Measurements from ENCODE around the gene APH1B.
"Not testable (repeated sequence)": the region's sequence is repeated elsewhere in the genome, so short reads cannot be mapped to it uniquely, and the experiment has no call there.

Gene APH1B

DNA sequence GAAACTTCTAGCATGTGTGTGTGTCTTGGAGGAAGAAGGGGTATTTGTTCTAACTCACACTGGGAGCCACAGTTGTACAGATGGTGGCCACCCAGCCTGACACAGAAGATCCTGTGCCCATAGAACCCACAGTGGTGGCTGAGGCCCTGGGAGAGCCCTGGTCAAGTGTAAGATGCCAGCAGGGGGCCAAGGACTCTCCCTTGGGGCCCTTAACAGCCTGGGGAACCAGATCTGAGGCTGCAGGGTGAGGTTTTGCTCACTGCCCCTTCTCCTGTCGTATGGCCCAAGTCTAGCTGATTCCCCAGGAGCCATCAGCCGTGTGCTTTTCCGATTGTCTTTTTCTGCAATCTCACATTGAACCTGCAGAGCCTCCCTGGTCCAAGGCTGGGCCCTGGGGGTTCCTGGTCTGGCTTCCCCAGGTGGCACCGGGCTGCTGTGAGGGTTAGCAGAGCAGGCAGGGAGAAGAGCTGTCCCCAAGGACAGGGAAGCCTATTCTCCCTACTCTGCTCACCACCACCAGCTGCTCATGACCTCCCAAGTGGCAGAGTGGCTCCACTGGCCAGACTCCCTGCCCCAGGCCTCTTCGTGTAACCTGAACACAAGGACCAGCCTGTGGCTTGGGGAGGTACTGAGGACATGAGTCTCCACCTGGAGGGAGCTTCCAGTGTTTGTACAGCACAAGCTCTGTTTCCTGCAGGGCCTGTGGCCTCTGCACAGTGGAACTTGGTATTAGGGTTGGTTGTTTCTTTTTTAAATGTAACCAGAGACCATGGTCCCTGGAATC lies 52.4 kb downstream of the APH1B start:
- no peak for DNase-seq (ENCODE audit: low spot score)
- FAIRE-seq, result peak; percentile 17

DNA sequence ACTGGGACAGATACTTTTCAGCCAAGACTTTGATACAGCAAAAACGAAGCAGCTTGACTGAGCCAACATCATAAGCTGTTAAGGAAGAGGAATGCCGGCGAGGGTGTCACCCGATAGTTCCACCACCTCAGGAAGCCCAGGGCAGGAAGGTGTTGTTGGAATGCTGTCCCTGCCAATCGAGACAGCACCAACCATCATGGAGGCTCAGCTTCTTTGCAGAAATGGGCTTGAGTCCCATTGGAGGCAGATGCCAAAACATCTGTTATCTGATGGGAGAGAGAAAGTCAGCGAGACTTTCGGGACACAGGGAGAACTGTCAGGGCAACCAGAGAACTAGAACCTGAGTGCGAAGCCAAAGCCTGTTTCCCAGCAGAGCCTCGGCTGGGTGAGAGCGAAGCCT lies 53.5 kb downstream of the APH1B start:
- DNase-seq (ENCODE audit: low spot score), result no peak
- FAIRE-seq, result no peak

DNA sequence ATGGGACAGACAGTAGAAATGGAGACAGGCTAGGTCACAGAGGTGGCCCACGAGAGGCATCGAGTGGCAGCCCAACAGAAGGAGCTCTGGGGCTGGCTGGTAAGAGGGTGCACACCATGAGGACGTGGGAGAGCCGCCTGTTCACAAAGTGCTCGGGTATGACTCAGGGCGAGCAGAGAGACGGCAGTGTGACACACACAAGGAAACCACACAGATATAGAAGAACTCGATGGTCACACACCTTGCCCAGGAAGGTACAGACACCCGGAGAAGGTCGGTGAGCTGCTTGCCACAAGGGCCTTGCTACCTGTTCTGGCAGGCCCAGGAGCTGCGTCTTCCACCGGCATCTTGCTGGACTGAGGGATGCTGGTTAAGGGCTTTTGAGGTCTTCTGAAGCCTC lies 54.1 kb downstream of the APH1B start:
- no peak for FAIRE-seq

DNA sequence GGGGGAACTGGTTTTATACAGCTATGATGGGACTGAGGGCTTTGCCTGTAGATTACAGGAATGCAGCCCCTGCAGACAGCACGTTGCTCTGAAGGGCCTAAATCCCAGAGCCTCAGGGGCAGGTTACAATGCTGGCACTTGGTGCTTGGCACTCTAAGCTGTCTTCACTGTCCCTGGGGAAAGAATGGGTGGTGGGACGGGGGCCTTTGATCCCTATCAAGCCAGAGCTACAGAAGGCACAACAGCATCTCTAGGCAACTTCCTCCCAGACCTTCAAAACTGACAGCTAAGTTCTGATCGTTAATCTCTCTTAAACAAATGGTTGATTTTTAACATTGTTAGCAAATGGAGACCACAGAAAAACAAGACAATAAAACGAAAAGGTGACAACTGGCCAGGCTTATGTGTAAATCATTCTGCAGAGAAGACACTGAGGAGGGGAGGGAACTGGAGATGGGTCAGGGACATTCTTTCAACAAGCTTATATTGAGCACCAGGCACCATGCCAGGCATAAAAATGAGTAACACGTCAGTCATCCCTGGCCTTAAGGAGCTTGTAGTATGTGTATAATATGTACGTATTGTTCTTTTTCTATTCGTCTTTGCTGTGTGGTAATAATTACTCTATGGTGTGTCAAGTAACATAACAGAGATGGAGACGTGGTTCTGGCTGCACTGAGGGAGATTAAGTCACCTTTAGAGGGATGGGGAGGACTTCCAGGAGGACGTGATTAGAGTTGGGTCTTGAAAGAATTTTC lies 55.1 kb downstream of the APH1B start:
- DNase-seq (ENCODE audit: low spot score) (peak; percentile 79), FAIRE-seq (peak; percentile 56)

More for the DNA sequence above, 54.1 kb downstream of the APH1B start:
- DNase-seq (ENCODE audit: low spot score), result peak; percentile 49

DNA sequence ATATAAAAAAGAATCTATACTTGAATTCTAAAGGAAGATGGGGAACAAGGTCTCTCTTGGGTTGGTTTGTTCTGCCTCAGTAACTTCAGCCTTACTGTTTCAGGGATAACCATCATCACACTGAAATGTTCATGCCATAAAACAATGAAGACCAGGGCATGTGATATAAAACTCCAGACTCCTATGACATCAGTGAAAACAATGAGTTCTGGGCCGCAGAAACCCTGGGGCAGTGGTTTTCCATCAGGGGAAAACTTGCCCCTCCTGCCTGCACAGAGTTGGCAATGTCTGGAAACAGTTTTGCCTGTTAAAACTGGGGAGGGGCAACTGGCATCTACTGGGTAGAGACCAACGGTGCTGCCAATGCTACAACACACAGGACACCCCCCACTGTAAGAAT lies 57.4 kb downstream of the APH1B start:
- no peak for DNase-seq (ENCODE audit: low spot score)
- FAIRE-seq, result no peak

DNA sequence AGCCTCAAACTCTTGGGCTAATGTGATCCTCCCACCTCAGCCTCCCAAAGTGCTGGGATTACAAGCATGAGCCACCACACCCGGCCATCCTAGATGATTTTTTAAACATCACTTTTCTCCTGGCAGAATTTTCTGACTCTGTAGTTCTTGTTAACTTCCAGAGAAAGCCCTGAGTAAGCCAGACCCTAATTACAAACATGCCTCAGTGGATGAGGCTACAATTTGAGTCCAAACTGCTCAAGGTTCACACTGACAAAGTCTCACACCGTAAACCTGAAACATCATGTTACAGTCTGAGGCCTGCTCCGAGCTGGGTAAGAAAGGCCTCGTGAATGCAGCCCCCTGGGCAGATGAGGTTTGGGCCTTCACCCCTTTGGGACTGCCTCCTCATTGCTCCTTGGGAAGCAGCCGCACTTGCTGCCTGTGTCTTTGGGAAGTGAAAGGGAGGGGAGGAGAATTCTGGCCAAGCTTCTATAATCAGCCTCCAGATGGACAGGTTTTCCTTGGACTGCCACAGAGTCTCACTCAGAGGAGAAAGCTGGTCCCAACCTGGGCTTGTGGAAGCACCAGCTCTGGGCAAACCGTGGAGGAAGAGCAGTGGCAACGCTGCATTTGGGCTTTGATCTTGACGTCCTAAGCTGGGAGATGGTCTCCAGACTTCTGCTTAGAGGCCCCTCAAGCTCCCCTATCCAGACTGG lies 58.3 kb downstream of the APH1B start:
- no peak for DNase-seq (ENCODE audit: low spot score)
- FAIRE-seq, result no peak

DNA sequence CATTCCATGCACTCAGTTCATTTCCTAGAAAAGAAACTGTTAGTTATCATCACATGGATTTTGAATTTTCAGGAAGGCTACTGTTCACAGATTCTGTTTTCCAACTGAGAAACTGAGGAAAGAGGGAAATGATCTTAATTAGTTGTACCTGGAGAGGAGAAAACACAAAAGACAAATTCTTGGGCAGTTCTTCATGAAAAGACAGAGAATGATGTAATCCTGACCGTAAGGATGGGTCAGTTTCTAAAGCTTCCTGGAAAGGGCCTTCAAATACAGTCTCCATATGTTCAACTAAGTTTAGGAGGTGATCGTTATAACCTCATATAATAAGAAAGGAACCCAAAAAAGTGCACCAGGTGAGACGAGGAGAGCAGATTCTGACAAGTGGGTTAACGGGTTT lies 59.6 kb downstream of the APH1B start:
- DNase-seq (ENCODE audit: low spot score), result no peak
- no peak for FAIRE-seq

DNA sequence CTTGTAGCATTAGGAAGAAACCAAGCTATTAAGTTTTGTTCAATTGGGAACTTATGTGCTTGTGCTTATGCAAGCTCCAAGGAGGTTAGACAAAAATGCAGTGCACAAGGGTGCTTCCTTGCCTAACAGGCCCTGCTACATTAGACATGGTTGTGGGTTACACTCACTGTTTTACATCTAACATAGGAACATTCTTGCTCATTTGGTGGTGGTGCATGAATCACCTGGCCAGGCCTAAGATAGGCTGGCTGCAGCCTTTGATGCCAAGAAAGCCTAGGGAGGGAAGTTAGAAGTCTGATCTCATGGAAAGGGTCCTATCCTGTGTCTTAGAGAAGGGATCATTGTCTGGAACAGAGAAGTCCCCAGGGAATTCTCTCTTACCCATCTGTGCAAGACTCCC lies 60.8 kb downstream of the APH1B start:
- no peak for FAIRE-seq
- no peak for DNase-seq (ENCODE audit: low spot score)

DNA sequence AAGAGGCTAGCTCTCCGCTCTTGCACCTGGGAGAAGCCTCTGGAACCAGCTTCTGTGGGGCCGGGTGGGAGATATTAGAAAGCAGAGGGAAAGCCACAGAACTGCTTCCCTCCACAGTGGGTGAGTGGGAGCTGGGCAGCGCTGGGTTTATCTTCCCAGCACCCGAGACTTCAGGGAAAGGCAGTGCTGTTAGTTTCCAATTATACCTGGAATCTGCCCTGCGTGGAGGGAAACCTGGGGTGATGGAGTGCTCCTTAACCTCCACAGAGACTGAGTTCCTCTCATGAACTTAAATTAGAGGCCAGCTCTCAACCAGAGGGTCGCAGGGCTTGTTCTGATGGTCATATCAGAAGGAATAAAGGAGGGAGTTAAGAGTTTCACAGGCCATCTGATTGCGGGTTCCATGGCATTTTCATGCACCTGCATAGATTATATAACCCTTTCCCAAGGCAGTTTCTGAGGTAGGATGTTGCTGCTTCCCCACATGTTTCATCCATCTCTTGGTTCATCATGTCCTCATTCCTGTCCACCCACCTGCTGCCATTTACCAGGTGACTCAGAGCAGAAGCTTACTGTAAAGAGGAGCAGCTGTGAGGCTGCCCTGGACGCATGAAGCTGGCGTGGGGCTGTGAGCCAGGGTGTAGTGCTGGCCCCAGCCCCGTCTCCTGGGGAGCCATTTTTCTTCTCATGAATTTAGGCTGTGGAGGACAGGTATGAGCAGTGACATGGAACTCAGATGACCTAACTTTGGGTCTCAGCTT lies 61.8 kb downstream of the APH1B start:
- FAIRE-seq, result no peak
- DNase-seq (ENCODE audit: low spot score), result no peak

DNA sequence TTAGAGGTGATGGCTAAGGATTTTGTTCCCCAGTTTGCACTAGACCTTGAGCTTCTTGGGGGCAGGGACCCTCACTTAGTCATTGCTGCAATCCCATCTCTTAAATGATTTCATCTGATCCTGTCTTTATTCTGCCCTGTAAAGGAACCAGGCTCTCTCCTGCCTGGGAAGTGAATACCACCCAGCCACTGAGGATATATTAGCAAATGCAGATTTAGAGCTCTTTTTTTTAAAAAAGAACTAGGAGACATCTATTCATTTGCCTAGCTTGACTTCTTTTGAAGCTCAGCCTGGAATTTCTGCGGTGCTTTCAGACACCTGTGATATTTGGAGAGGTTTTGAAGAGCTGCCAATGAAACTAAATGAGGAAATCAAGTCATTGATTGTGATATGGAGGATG lies 62.4 kb downstream of the APH1B start:
- FAIRE-seq (no peak), DNase-seq (ENCODE audit: low spot score) (no peak)

DNA sequence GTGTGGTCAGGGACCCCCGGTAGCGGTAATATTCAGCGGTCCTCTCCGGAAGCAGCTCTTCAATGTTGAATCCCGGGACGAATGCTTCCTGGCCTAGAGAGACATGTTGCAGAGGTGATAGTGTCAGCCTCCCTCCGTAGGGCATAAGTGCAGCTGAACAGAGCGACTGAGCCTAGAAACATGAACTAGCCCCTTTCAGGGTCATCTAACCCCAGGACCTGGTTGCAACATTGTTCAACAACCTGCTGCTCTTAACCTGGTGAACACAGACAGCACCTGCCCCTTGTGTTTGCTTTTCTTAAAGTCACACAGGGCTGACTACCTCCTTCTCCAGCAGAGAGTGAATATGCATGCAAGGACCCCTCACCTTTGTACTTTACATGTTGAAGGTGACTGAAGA lies 62.9 kb downstream of the APH1B start:
- FAIRE-seq, result no peak

DNA sequence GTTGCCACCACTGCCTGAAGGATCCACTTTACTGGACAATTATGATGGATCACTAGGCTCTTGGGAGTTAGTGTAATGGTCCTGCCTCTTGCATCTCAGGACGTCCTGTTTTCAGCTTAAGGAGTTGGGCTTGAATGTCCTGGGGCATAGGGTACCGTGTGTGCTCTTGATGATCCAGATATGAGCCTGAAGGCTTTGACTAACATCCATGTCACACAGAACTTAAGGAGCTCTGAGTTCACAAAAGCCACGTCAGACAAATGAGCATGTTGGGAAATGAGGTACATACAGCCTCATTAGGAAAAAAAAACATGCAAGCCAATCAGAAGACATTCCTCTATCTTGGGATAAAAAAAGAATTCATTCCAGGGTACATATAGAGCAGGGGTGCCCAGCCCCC lies 63.5 kb downstream of the APH1B start:
- no peak for DNase-seq (ENCODE audit: low spot score)

More for the DNA sequence above, 62.9 kb downstream of the APH1B start:
- DNase-seq (ENCODE audit: low spot score), result no peak

DNA sequence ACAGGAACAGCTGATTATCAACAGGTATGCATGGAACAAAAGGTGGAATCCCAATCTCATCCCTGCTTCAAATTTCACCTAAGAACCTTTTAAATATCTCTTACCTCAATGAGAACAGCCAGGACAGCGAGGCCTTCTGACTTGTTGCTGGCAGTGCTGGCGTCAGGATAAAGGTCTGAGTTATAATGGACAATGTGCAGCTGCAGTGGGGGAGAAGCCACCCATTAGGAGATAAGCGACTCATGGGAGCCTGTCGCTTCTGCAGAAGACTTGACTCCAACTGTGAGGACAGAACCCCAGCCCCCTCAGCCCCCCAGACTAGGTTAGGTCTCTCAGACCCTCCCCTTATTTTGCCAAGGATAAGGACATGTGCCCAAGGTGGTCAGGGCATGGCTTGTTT lies 64.5 kb downstream of the APH1B start:
- DNase-seq (ENCODE audit: low spot score) (no peak), FAIRE-seq (no peak)

More for the DNA sequence above, 63.5 kb downstream of the APH1B start:
- no peak for FAIRE-seq

DNA sequence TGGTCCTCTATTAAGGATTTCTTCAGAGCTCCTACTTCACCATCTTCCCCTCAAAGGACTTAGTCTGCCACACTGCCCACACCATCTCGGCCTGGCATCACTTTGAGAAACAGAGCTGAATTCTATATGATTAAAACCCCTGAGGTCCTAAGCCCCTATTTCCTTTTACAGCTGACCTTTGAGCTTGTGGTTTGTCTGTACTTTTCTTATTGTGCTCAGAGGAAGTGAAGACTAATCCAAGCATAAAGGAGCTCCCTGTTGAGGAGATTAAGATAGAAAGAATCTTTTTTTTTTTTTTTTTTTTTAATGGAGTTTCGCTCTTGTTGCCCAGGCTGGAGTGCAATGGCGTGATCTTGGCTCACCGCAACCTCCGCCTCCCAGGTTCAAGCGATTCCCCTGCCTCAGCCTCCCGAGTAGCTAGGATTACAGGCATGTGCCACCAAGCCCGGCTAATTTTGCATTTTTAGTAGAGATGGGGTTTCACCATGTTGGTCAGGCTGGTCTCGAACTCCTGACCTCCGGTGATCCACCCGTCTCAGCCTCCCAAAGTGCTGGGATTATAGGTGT lies 65.7 kb downstream of the APH1B start:
- DNase-seq (ENCODE audit: low spot score); FAIRE-seq: not testable (repeated sequence)

DNA sequence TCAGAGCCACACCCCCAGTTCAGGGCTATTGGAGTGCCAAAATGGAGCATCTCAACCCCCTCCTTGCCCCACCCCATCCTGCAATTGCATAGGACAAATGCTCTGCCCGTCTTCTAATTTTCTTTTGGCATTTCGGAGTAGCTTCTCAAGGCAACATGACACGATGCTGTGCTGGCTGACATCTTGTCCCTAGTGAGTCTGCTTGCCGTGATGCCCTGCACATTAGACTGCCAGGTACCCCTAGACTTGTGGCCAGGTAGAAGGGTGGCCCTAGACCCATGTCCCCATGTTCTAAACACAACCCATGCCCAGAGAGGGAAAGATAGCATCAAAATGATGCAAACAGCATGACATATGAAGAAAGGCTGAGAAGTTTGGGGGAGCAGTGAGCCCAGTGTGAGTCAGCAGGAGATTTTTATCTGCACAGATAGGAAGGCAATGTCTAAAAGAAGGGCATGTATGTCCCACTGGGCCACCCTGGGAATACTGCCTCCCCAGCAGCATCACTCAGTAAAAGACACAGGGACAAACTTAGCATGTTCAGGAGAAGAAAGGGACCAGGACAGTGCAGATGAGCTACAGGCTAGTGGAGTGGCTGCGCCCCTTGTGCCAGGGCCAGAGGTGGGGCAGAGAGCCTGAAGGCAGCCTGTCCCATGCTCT lies 67.5 kb downstream of the APH1B start:
- DNase-seq (ENCODE audit: low spot score) (no peak), FAIRE-seq (no peak)

DNA sequence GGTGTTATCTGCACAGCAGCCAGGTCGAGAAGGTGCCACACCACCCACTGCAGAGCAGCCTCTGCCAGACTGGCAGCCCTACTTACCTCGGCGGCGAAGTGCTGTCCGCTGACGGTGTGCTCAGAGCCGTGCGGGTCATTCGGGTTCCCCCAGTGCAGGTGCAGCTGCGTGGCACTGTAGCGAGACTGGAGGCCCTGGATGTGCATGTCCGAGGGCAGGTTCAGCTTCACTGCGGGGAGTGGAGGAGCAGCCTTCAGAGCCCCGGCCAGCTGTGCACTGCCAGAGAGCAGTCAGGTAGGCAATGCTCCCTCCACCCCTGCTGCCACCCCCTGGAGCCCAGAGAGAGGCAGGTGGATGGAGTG lies 68.0 kb downstream of the APH1B start:
- no peak for FAIRE-seq
- DNase-seq (ENCODE audit: low spot score), result no peak

DNA sequence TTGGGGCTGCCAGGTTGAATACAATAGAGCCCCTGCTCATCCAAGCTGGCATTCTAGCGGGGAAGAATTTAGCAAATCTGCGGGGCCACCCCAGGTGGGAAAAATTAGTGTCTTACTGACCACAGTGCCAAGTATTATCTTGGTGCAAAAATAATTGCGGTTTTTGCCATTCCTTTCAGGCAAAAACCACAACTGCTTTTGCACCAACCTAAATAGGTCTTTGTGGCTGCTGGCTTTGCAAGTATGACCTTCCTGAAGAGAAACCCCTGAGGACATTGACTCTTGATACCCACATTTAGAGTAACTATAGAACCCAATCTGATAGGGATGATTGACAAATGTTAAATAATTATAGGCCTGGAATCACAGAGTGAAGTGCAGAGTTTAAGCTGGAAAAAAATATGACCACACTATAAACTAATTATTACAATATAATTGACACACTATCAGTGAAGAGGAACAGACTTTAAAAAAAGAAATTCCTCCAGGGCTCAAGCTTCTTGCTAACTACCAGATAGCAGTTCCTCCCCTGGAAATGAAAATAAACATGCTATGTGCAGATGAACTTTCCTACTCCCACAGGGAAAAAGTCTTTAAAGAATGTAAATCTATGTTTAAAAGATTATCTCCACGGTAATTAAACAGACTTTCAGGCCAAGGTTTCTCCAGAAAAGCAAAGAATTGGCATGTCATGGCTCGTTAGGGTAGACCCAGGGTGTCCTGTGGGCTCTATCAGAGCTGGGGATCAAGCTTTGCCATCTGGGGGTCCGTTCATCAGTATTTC lies 69.9 kb downstream of the APH1B start:
- no peak for FAIRE-seq
- DNase-seq (ENCODE audit: low spot score), result no peak

DNA sequence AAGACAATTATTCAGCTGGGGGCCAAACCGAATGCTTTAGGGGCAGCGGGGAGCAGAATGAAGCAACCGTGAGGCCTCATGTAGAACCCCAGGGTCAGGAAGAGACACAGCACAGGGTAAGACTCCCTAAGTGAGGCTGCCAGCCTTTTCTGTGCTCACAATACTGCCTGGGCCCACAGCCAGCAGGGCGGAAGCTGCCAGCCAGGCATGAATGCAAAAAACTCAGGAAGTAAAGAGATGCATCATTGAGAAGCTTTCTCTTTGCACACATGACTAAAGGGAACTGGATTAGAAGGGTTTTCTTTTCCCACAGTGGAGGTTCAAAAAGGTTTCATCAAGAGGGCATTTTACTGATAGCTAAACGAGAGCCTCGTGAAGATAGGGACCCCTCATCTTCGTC lies 71.0 kb downstream of the APH1B start:
- FAIRE-seq, result no peak
- DNase-seq (ENCODE audit: low spot score), result peak; percentile 70

DNA sequence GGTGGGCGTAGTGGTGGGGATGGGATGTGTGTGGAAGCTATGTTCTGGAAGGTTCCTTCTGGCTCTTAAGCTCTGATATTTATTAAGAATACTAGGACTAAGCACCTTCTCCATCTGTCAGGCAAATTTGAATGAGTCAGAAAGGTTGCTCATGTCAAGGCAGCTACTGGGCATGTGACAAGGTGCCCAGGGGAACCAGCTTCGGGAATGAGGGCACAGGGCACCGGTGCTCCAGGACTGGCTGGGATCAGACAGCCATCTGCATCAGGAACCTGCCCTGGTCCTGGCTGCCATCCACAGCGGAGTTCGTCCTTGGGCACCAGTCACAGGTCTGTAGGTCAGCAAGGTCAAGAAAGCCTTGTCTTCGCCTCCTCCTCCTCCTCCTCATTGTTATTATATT lies 71.8 kb downstream of the APH1B start:
- DNase-seq (ENCODE audit: low spot score) (no peak), FAIRE-seq (no peak)

DNA sequence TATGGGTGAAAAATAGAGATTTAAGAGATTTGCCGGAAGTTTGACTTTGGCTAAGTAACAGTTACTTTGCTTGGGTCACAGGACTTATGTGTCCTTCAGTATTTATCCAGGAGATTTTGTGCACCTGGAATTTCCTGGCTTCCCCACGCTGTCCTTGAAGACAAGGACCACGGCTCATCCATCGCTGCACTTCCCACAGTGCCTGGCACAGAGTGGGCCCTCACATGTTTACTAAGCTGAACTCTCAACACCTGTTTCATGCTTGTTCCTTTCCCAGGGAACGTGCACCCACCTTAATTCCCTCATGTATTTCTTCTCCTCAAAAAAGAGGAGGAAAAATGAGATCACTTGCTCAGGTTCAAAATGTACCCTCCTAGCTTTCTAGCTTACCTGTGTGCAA lies 72.2 kb downstream of the APH1B start:
- DNase-seq (ENCODE audit: low spot score) (no peak), FAIRE-seq (no peak)
